SK-N-SH treated with all-trans-retinoic acid at 6 μM for 48 hours (cell line): ENCODE results near the gene NEUROD4.

Experiments used
- ATAC-seq: fragments of 200-7000 bp; cut with Tn5 transposase; 3 replicates; pipeline ENCODE4 v1.9.1; 2020; ENCODE audit warnings: mild to moderate bottlenecking, moderate library complexity
- ARNTL ChIP-seq: fragments of 450-650 bp; formaldehyde crosslinking; IDR thresholded peaks from 2 replicates; pipeline ENCODE4 v1.5.0; 2020; ENCODE audit warnings: low read depth, mild to moderate bottlenecking, moderate library complexity, borderline replicate concordance
- BACH2 ChIP-seq: fragments of 250-450 bp; sonication (Bioruptor Pico); IDR thresholded peaks from 2 replicates; pipeline ENCODE4 v1.9.0; 2021; ENCODE audit warnings: mild to moderate bottlenecking, borderline replicate concordance
- CREB5 ChIP-seq: fragments of 250-450 bp; sonication (Bioruptor Pico); IDR thresholded peaks from 2 replicates; pipeline ENCODE4 v1.5.1; 2020; ENCODE audit warnings: low read depth, mild to moderate bottlenecking, moderate library complexity
- CSDC2 ChIP-seq: fragments of 250-450 bp; sonication (Bioruptor Pico); IDR thresholded peaks from 2 replicates; pipeline ENCODE4 v1.5.0; 2020; ENCODE audit warnings: mild to moderate bottlenecking, moderate library complexity
- CSRNP3 ChIP-seq: fragments of 250-450 bp; sonication (Bioruptor Pico); IDR thresholded peaks from 2 replicates; pipeline ENCODE4 v1.5.1; 2021; ENCODE audit warnings: mild to moderate bottlenecking, moderate library complexity
- ESRRG ChIP-seq: fragments of 250-450 bp; sonication (Bioruptor Pico); IDR thresholded peaks from 2 replicates; pipeline ENCODE4 v1.6.1; 2021; ENCODE audit warnings: mild to moderate bottlenecking
- OSR1 ChIP-seq: fragments of 250-450 bp; sonication (Bioruptor Pico); IDR thresholded peaks from 2 replicates; pipeline ENCODE4 v1.8.0; 2022; ENCODE audit warnings: moderate library complexity, mild to moderate bottlenecking, inconsistent platforms
- PPARA ChIP-seq: fragments of 250-450 bp; sonication (Bioruptor Pico); IDR thresholded peaks from 2 replicates; pipeline ENCODE4 v1.5.0; 2020; ENCODE audit warnings: mild to moderate bottlenecking, borderline replicate concordance
- SNAI2 ChIP-seq: fragments of 250-450 bp; sonication (Bioruptor Pico); IDR thresholded peaks from 2 replicates; pipeline ENCODE4 v1.5.0; 2020; ENCODE audit warnings: mild to moderate bottlenecking, moderate library complexity
- TCF4 ChIP-seq: fragments of 250-450 bp; sonication (Bioruptor Pico); IDR thresholded peaks from 2 replicates; pipeline ENCODE4 v1.8.0; 2021; ENCODE audit warnings: mild to moderate bottlenecking, moderate library complexity, borderline replicate concordance
- TOX ChIP-seq: fragments of 250-450 bp; sonication (Bioruptor Pico); IDR thresholded peaks from 2 replicates; pipeline ENCODE4 v1.8.0; 2021; ENCODE audit warnings: mild to moderate bottlenecking, moderate library complexity, borderline replicate concordance
- TSHZ2 ChIP-seq: fragments of 250-450 bp; sonication (Bioruptor Pico); IDR thresholded peaks from 2 replicates; pipeline ENCODE4 v1.5.0; 2020; ENCODE audit warnings: mild to moderate bottlenecking, moderate library complexity
- ZFP30 ChIP-seq: fragments of 450-650 bp; formaldehyde crosslinking; IDR thresholded peaks from 2 replicates; pipeline ENCODE4 v1.5.0; 2022; ENCODE audit warnings: mild to moderate bottlenecking, moderate library complexity
- ZNF565 ChIP-seq: fragments of 450-650 bp; formaldehyde crosslinking; conservative IDR thresholded peaks from 2 replicates; pipeline ENCODE4 v1.5.0; 2020; ENCODE audit warnings: low read depth, mild to moderate bottlenecking, moderate library complexity
- ZNF70 ChIP-seq: fragments of 450-650 bp; formaldehyde crosslinking; IDR thresholded peaks from 2 replicates; pipeline ENCODE4 v1.5.0; 2020; ENCODE audit warnings: mild to moderate bottlenecking, moderate library complexity
- TF ChIP-seq, protein P1 (sequence below): fragments of 250-450 bp; sonication (Bioruptor Pico); IDR thresholded peaks from 2 replicates; pipeline ENCODE4 v1.8.0; 2021; ENCODE audit warnings: low read depth, mild to moderate bottlenecking, moderate library complexity, borderline replicate concordance
- TF ChIP-seq, protein P2 (sequence below): fragments of 250-450 bp; sonication (Bioruptor Pico); IDR thresholded peaks from 2 replicates; pipeline ENCODE4 v1.8.0; 2020; ENCODE audit warnings: mild to moderate bottlenecking, moderate library complexity, borderline replicate concordance

NEUROD4 gene

DNA sequence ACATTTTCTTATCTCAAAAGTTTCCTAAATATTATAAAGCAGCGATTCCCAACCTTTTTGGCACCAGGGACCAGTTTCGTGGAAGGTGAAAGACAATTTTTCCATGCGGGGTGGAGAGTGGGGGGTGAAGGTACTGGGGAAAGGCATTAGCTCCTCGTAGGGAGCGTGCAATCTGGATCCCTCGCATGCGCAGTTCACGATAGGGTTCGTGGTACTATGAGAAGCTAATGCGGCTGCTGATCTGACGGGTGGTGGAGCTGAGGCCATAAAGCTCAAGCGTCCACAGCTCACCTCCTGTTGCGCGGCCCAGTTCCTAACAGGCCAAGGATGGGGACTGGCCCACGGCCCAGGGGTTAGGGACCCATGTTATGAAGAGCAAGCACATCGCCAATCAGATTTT is 29.9 kb downstream of the NEUROD4 start:
- TF ChIP-seq SNAI2 (CRISPR knock-in tag), result no peak
- no peak for TF ChIP-seq TSHZ2 (CRISPR knock-in tag)
- TF ChIP-seq PPARA (CRISPR knock-in tag), result no peak
- TF ChIP-seq OSR1 (CRISPR knock-in tag), result no peak
- TF ChIP-seq ZNF70 (CRISPR knock-in tag), result no peak
- TF ChIP-seq ESRRG (CRISPR knock-in tag), result no peak
- TF ChIP-seq CREB5, result no peak
- TF ChIP-seq ZFP30 (CRISPR knock-in tag), result no peak
- no peak for TF ChIP-seq TCF4 (CRISPR knock-in tag)
- TF ChIP-seq ZNF565 (CRISPR knock-in tag), result no peak
- no peak for TF ChIP-seq CSDC2 (CRISPR knock-in tag)
- TF ChIP-seq, protein P1, sequence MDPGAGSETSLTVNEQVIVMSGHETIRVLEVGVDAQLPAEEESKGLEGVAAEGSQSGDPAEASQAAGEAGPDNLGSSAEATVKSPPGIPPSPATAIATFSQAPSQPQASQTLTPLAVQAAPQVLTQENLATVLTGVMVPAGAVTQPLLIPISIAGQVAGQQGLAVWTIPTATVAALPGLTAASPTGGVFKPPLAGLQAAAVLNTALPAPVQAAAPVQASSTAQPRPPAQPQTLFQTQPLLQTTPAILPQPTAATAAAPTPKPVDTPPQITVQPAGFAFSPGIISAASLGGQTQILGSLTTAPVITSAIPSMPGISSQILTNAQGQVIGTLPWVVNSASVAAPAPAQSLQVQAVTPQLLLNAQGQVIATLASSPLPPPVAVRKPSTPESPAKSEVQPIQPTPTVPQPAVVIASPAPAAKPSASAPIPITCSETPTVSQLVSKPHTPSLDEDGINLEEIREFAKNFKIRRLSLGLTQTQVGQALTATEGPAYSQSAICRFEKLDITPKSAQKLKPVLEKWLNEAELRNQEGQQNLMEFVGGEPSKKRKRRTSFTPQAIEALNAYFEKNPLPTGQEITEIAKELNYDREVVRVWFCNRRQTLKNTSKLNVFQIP (CRISPR knock-in tag), result no peak
- TF ChIP-seq, protein P2, sequence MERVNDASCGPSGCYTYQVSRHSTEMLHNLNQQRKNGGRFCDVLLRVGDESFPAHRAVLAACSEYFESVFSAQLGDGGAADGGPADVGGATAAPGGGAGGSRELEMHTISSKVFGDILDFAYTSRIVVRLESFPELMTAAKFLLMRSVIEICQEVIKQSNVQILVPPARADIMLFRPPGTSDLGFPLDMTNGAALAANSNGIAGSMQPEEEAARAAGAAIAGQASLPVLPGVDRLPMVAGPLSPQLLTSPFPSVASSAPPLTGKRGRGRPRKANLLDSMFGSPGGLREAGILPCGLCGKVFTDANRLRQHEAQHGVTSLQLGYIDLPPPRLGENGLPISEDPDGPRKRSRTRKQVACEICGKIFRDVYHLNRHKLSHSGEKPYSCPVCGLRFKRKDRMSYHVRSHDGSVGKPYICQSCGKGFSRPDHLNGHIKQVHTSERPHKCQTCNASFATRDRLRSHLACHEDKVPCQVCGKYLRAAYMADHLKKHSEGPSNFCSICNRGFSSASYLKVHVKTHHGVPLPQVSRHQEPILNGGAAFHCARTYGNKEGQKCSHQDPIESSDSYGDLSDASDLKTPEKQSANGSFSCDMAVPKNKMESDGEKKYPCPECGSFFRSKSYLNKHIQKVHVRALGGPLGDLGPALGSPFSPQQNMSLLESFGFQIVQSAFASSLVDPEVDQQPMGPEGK, result no peak
- TF ChIP-seq ARNTL (CRISPR knock-in tag), result no peak
- TF ChIP-seq CSRNP3 (CRISPR knock-in tag), result no peak
- TF ChIP-seq BACH2, result no peak
- TF ChIP-seq TOX, result no peak
- no peak for ATAC-seq

DNA sequence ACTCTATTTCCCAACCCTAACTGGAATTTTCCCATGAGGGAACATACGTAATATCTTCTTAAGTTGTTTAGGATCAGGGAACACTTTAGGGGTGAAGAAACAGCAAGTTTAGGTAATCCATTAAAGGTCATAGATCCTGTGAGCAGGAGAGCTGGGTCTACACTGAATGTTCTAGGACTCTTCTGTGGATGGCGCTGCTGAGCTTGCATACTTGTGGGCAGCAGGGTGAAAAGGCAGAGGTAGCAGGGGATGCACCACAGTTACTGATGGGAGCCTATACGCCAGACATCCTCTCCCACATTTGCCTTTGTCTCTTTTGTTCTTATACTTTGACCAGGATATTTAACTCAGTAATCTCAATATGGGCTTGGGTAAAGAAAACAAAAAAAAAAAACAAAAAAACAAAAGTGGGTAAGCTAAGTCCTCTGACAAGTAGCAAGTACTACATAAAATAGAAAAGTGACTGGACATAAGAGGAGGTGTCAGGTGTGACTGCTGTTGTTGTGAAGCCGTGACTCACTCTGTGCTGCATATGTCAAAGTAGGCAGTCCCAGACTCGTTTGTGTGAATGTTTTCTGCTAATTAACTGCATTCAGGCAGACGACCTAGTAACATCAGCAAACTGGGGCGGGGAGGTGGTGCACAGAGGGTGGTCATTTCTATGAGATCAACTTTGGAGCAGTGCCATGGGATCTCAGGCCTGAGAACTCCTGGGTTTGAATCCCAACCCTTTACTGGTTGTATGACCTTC is 31.6 kb downstream of the NEUROD4 start:
- no peak for ATAC-seq
- TF ChIP-seq SNAI2 (CRISPR knock-in tag) (no peak), TSHZ2 (CRISPR knock-in tag) (no peak), OSR1 (CRISPR knock-in tag) (no peak), ZFP30 (CRISPR knock-in tag) (no peak), CREB5 (no peak)
